ENCODE results near the gene RALGAPB.

DNA sequence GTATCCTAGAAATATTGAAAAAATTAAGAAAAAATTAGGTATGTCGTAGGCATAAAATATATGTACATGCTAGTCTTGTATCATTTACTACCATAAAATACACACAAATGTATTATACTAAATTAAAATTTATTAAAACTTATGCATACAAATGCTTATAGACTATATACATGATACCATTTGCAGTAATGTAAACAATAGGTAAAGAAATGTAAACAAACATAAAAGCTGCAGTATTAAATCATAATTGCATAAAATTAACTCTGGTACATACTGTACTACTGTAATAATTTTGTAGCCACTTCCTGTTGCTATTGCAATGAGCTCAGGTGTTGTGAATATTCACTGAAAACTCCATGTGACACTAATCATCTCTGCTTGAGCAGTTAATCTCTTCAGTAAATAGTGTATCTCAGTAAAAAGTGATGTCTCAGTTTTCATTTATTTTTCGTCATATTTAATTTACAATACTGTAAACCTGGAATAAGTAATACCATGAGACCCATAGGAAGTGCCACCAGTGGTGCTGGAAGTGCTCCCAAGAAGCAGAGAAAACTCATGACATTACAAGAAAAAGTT, 29.3 kb downstream of the RALGAPB start:
- no peak for TF ChIP-seq CTCF (IDR thresholded peaks at IDR 0.05; ENCODE audit: borderline replicate concordance, extremely low read depth, low read length, poor library complexity, severe bottlenecking)
- TF ChIP-seq EZH2 (IDR thresholded peaks at IDR 0.05; ENCODE audit: borderline replicate concordance, low read depth, low read length, severe bottlenecking) = no peak

Measured in DND-41 (cell line).